ENCODE data around the gene AHDC1.

GRCh38 chr1:27551170-27551952 is 52.6 kb downstream of the AHDC1 start:
- TF ChIP-seq HNRNPH1 (optimal IDR thresholded peaks at IDR 0.05; ENCODE audit: low read depth, low read length), result no peak
- no peak for TF ChIP-seq CTCF (IDR thresholded peaks at IDR 0.05 in 2 of 3, conservative IDR thresholded peaks at IDR 0.05 in 1 of 3; ENCODE audit: insufficient read depth in 2 of 3, low read depth in 1 of 3, low read length in 3 of 3)
- no peak for TF ChIP-seq ZKSCAN1 (IDR thresholded peaks at IDR 0.05; ENCODE audit: low read depth, low read length)
- TF ChIP-seq SPI1 (IDR thresholded peaks at IDR 0.05; ENCODE audit: borderline replicate concordance, low read depth, low read length), result no peak

Measured in K562 (cell line).